LHCN-M2 (cell line): Measurements from ENCODE around the gene CILP. TPM values are rescaled to one million over a fixed set of nuclear protein-coding genes. Genes with fewer than 3 reads are reported as not detected.
"Not testable (repeated sequence)": the region's sequence is repeated elsewhere in the genome, so short reads cannot be mapped to it uniquely, and the experiment has no call there.

ENCODE experiments used
- DNase-seq: peaks from one replicate; pipeline ENCODE4 v3.0.0-alpha.2; 2012; ENCODE audit warnings: low read depth
- total RNA-seq: library from RNA; depleted of rRNA; stranded (reverse); fragments of >200 nt; gene quantifications from 2 replicates; pipeline ENCODE4 v1.2.3, GENCODE V29; 2014

Gene CILP
- total RNA-seq, 1 experiment from 2014 or later: 0.17 TPM

- DNase-seq: no peak
Observed at GRCh38 chr15:65194826-65195547, 16.3 kb downstream of the CILP start.

- DNase-seq: peak; percentile 45
Observed at GRCh38 chr15:65192016-65192415, 19.3 kb downstream of the CILP start.

- DNase-seq: peak; percentile 60
Observed at GRCh38 chr15:65189102-65189740, 22.1 kb downstream of the CILP start.

- not testable (repeated sequence) for DNase-seq
Observed at GRCh38 chr15:65188472-65188871, 22.8 kb downstream of the CILP start.

- DNase-seq: peak; percentile 92
Observed at GRCh38 chr15:65184868-65185717, 26.2 kb downstream of the CILP start, which contains the start of gene CLPX. CLPX (minus strand) TSS chr15:65185342; CDS start chr15:65185153, 189 bp downstream.

- peak; percentile 47 for DNase-seq
Observed at GRCh38 chr15:65184305-65184867, 26.9 kb downstream of the CILP start.

- no peak for DNase-seq
Observed at GRCh38 chr15:65183865-65184159, 27.5 kb downstream of the CILP start.

- DNase-seq: no peak
Observed at GRCh38 chr15:65182538-65182937, 28.7 kb downstream of the CILP start.

GRCh38 chr15:65181582-65182353 is 29.5 kb downstream of the CILP start:
- DNase-seq: peak; percentile 18

GRCh38 chr15:65180167-65180566 is 31.1 kb downstream of the CILP start:
- no peak for DNase-seq

- DNase-seq: no peak
Observed at GRCh38 chr15:65177901-65178300, 33.4 kb downstream of the CILP start.

- DNase-seq: no peak
Observed at GRCh38 chr15:65176056-65176455, 35.2 kb downstream of the CILP start.

- no peak for DNase-seq
Observed at GRCh38 chr15:65175511-65175910, 35.8 kb downstream of the CILP start.

GRCh38 chr15:65174509-65174908 is 36.8 kb downstream of the CILP start:
- no peak for DNase-seq

- no peak for DNase-seq
Observed at GRCh38 chr15:65172531-65172930, 38.7 kb downstream of the CILP start.

- no peak for DNase-seq
Observed at GRCh38 chr15:65171428-65171827, 39.8 kb downstream of the CILP start.

- DNase-seq: no peak
Observed at GRCh38 chr15:65165875-65166274, 45.4 kb downstream of the CILP start.

GRCh38 chr15:65164139-65164538 is 47.1 kb downstream of the CILP start:
- DNase-seq: no peak

GRCh38 chr15:65163041-65163440 is 48.2 kb downstream of the CILP start:
- DNase-seq: no peak

GRCh38 chr15:65156692-65157091 is 54.6 kb downstream of the CILP start:
- DNase-seq: no peak

- DNase-seq: no peak
Observed at GRCh38 chr15:65154720-65155119, 56.6 kb downstream of the CILP start.
